GM12892 (cell line): ENCODE measurements around the gene ESRRA.

Experiments used
- POLR2A ChIP-seq: IDR thresholded peaks from 2 replicates; pipeline ENCODE4 v1.6.1; 2011; ENCODE audit warnings: low read depth, low read length, control low read depth
- POLR2AphosphoS5 ChIP-seq: IDR thresholded peaks from 2 replicates; pipeline ENCODE4 v1.6.1; 2011; ENCODE audit warnings: low read depth, low read length, control low read depth

DNA sequence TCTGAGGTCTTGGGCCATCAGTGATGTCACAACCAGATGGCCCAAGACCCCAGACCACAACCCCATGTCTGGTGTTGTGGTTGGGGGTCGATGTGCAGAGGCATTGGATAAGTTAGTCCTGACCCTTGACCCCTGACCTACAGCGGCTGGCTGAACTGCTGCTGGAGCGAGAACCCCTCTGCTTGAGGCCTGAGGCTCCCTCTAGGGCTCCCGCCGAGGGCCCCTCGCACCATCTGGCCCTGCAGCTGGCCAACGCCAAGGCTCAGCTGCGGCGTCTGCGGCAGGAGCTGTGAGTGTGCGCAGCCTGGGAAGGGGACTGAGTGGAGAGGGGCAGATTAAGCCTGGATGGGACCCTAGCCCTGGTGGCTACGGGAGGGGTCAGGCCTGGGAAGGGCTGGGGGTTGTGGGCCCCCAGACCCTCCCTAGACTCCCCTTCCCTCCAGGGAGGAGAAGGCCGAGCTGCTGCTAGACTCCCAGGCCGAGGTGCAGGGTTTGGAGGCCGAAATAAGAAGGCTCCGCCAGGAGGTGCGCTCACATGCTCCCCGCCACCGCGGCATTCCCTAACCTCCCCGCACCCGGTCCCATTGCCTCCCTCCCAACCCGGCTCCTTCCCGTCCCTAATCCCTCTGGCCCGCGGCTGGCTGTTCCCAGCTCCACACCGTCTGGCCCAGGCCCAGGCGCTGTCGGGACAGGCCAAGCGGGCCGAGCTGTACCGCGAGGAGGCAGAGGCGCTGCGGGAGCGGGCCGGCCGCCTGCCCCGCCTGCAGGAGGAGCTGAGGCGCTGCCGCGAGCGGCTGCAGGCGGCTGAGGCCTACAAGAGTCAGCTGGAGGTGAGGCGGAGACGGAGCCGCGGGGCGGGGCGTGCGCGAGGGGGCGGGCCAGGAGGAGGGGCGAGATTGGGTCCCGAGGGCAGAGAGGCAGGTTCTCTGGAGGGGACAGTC, 36.8 kb downstream of the ESRRA start:
- TF ChIP-seq POLR2A (no peak), POLR2AphosphoS5 (no peak)
